Lower lobe of right lung (tissue), 2 donors: ENCODE data around the gene NDUFB10. TPM values are rescaled to one million over a fixed set of nuclear protein-coding genes. Genes with fewer than 3 reads are reported as not detected.

Experiments used
- ATAC-seq, 2 donors: fragments of 200-7000 bp; cut with Tn5 transposase; one replicate each; pipeline ENCODE4 v1.9.1; 2020 to 2022; ENCODE audit warnings: mild to moderate bottlenecking in 2 of 2, moderate library complexity in 2 of 2
- DNase-seq: peaks from one replicate; pipeline ENCODE4 v3.0.0-alpha.2; 2020
- H3K27ac ChIP-seq: fragments of 200-600 bp; one replicate; pipeline ENCODE4 v1.8.0; 2022
- H3K27me3 ChIP-seq: fragments of 200-600 bp; one replicate; pipeline ENCODE4 v1.8.0; 2022; ENCODE audit warnings: low read depth
- H3K36me3 ChIP-seq: fragments of 200-600 bp; one replicate; pipeline ENCODE4 v1.8.0; 2022; ENCODE audit warnings: mild to moderate bottlenecking
- H3K4me1 ChIP-seq: fragments of 200-600 bp; one replicate; pipeline ENCODE4 v1.8.0; 2022
- H3K4me3 ChIP-seq: fragments of 200-600 bp; one replicate; pipeline ENCODE4 v1.8.0; 2022; ENCODE audit warnings: mild to moderate bottlenecking
- H3K9me3 ChIP-seq: fragments of 200-600 bp; one replicate; pipeline ENCODE4 v1.8.0; 2022
- CTCF ChIP-seq: fragments of 200-600 bp; IDR thresholded peaks from one replicate; pipeline ENCODE4 v1.8.0; 2022; ENCODE audit warnings: antibody characterized with exemption, mild to moderate bottlenecking
- intact Hi-C: fragments of 100-400 bp; cut with DNase I; formaldehyde crosslinking; loops from one replicate; pipeline ENCODE4 v1.11.0; 2022
- total RNA-seq: library from RNA; stranded (reverse); fragmentation: NEBNext Ultra II Directional; extraction: Animal tissue kit (Norgen Biotek cat#: 25700); gene quantifications from one replicate; pipeline ENCODE4 v1.2.1, GENCODE V29; 2021
- donor health status: DM: no; HTN: yes; CAD: no; lungs with severe emphysema.

NDUFB10 gene
- total RNA-seq, 1 donor from 2014 or later: 85.8 TPM

DNA sequence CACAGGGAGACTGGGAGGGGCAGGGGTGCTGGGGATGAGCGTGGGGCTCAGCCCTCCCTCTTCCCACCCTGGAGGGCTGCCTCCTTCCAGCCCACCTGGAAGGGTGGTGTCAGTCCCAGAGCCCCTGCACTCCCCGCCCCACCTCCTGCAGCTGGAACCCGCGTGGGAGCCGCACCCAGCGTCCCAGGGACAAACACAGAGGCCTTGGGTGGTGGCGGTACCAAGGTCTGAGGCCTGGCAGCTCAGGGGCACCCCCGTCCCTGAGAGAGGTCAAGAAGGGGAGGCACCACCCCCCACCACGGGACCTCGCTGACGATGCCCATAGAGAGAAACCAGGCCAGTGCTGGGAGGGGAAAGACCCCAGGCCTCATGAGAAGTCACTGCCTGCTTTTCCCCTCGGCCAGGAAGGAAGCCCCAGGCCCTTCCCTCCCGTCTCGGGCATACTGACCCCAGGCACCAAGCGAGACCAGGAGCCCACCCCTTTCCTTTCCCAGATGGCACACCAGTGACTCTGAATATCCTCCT is 45.2 kb upstream of the NDUFB10 start:
- Histone ChIP-seq H3K4me3 (no peak overlapping the region), H3K27me3 (peaks cover 50% of the 10 kb centered on the region), H3K4me1 (peaks cover 6% of the 10 kb centered on the region), H3K27ac (no peak overlapping the region), H3K36me3 (no peaks in the 10 kb centered on the region), H3K9me3 (no peaks in the 10 kb centered on the region)
- ATAC-seq (no peak), DNase-seq (no peak)
- intact Hi-C loops: no loop called here
- TF ChIP-seq CTCF: no peak

DNA sequence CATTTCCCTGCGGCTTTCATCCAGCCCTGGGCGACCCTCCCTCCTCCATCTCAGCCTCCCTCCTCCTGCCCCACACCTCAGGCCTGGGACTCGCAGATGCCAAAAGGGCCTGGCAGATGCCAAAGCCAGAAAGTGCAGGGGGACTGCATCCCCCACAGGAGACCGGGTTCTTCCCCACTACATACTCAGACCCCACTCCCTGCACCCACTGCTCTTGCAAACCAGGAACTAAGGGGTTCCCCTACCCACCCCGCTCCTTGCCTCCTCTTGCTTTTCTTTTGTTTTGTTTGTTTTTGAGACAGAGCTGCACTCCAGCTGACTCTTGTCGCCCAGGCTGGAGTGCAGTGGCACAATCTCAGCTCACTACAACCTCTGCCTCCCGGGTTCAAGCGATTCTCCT is 44.4 kb upstream of the NDUFB10 start:
- H3K27ac ChIP-seq: no peak overlapping the region
- no peak overlapping the region for H3K4me3 ChIP-seq
- no peak for ATAC-seq
- peaks cover 6% of the 10 kb centered on the region for H3K4me1 ChIP-seq
- DNase-seq: no peak
- H3K36me3 ChIP-seq: no peaks in the 10 kb centered on the region
- no peak for TF ChIP-seq CTCF
- intact Hi-C loops: no loop called here
- H3K9me3 ChIP-seq: no peaks in the 10 kb centered on the region
- peaks cover 57% of the 10 kb centered on the region for H3K27me3 ChIP-seq

GRCh38 chr16:1915732-1916639 is 43.4 kb upstream of the NDUFB10 start:
- H3K4me3 ChIP-seq: no peak overlapping the region
- H3K9me3 ChIP-seq: no peaks in the 10 kb centered on the region
- H3K4me1 ChIP-seq: peaks cover 6% of the 10 kb centered on the region
- DNase-seq (no peak), ATAC-seq (no peak)
- no peaks in the 10 kb centered on the region for H3K36me3 ChIP-seq
- H3K27ac ChIP-seq: no peak overlapping the region
- intact Hi-C loops: no loop called here
- H3K27me3 ChIP-seq: peaks cover 65% of the 10 kb centered on the region
- no peak for TF ChIP-seq CTCF

- intact Hi-C loops: no loop called here
- peaks cover 71% of the 10 kb centered on the region for H3K27me3 ChIP-seq
These were observed 42.7 kb upstream of the NDUFB10 start for GRCh38 chr16:1916640-1916990.

GRCh38 chr16:1917056-1917664 is 42.2 kb upstream of the NDUFB10 start:
- H3K4me1 ChIP-seq: peaks cover 6% of the 10 kb centered on the region
- H3K9me3 ChIP-seq: no peaks in the 10 kb centered on the region
- no peaks in the 10 kb centered on the region for H3K36me3 ChIP-seq
- H3K27me3 ChIP-seq: peaks cover 75% of the 10 kb centered on the region
- H3K4me3 ChIP-seq: no peak overlapping the region
- ATAC-seq (no peak), DNase-seq (no peak)
- intact Hi-C loops: no loop called here
- no peak overlapping the region for H3K27ac ChIP-seq
- TF ChIP-seq CTCF: no peak

More at GRCh38 chr16:1916640-1916990, 42.7 kb upstream of the NDUFB10 start:
- Histone ChIP-seq H3K9me3 (no peaks in the 10 kb centered on the region), H3K4me1 (peaks cover 6% of the 10 kb centered on the region), H3K4me3 (no peak overlapping the region), H3K36me3 (no peaks in the 10 kb centered on the region), H3K27ac (no peak overlapping the region)
- TF ChIP-seq CTCF: no peak
- DNase-seq: no peak
- ATAC-seq: no peak
